ENCODE measurements around the gene TAF5. TPM values are rescaled to one million over a fixed set of nuclear protein-coding genes. Genes with fewer than 3 reads are reported as not detected.

Gene TAF5
- total and polyA plus RNA-seq, 10 of the 15 experiments (the other 5 are each of a cell fraction or from before 2014, with no cell fraction given), result 3.7 to 9.2 (median 7.3) TPM

- Histone ChIP-seq H3K4me2 (ENCODE audit: control insufficient read depth, insufficient read depth) (no peak overlapping the region), H3K4me3 (no peak overlapping the region; the same call in 1 of the 2 replicates), H3K9ac (ENCODE audit: control insufficient read depth, insufficient read depth, low read length) (no peak overlapping the region), H3K4me1 (ENCODE audit: control insufficient read depth, insufficient read depth, low read length) (no peaks in the 10 kb centered on the region), H2AFZ (ENCODE audit: control insufficient read depth, low read depth, low read length) (no peak overlapping the region), H3K27me3 (replicated peaks in 1 of 2; ENCODE audit: control insufficient read depth in 2 of 2, insufficient read depth in 2 of 2, low read length in 1 of 2) (no peaks in the 10 kb centered on the region), H3K27ac (ENCODE audit: control insufficient read depth, insufficient read depth) (peak overlapping the region; percentile 22; the same call in 1 of the 2 replicates), H3K9me3 (replicated peaks; ENCODE audit: control insufficient read depth, insufficient read depth, low read length) (no peaks in the 10 kb centered on the region), H4K20me1 (ENCODE audit: control insufficient read depth, insufficient read depth) (no peaks in the 10 kb centered on the region), H3K79me2 (ENCODE audit: control insufficient read depth, insufficient read depth, low read length) (no peaks in the 10 kb centered on the region), H3K36me3 (ENCODE audit: control insufficient read depth in 2 of 2, insufficient read depth in 2 of 2, low read length in 1 of 2) (peaks cover 0 to 6% of the 10 kb centered on the region in 2 experiments; a peak in 1 of 4 replicates)
- no TSS peak for BruUV-seq (replicated peaks)
- POLR2A ChIA-PET, result interaction anchor here (1.4 kb wide), 1 partner anchor 14 kb away, joined by 4 read pairs; the partner anchor contains the start of gene TAF5
- RAD21 ChIA-PET (ENCODE audit: unreplicated experiment), result no interaction called here
- DNase-seq (ENCODE audit: low read depth, low spot score) (peak; percentile 54), FAIRE-seq (peak; percentile 13), ATAC-seq (peak; percentile 99)
- CTCF ChIA-PET, result interaction anchor here (0.7 kb wide), 1 partner anchor 1598 kb away, joined by 3 read pairs; no protein-coding TSS in a partner anchor
- intact Hi-C loops (cut with micrococcal nuclease; ENCODE audit: unreplicated experiment), result no loop called here
- SMC1A ChIA-PET (ENCODE audit: uncharacterized antibody, unreplicated experiment), result no interaction called here
- WGBS (ENCODE audit: insufficient coverage, insufficient replicate concordance, low lambda C conversion rate, missing lambda C conversion rate), result 20% methylated on average over 5 of the region's 5 CpGs
- in situ Hi-C loops (cut with MboI), result no loop called here
- no peak for TF ChIP-seq ZNF24 (IDR thresholded peaks at IDR 0.05)
- TF ChIP-seq GATAD2B (conservative IDR thresholded peaks at IDR 0.05; ENCODE audit: low read depth), result no peak
- no peak for TF ChIP-seq ZBED1 (IDR thresholded peaks at IDR 0.05; ENCODE audit: borderline replicate concordance)
- TF ChIP-seq TARDBP (IDR thresholded peaks at IDR 0.05; ENCODE audit: borderline replicate concordance), result no peak
- no peak for TF ChIP-seq CBX5 (IDR thresholded peaks at IDR 0.05; ENCODE audit: low read depth)
- no peak for TF ChIP-seq POLR2A (IDR thresholded peaks at IDR 0.05; ENCODE audit: low read depth, low read length)
- TF ChIP-seq MTA2 (IDR thresholded peaks at IDR 0.05; ENCODE audit: low read depth), result peak; percentile 31; the same call in 1 of the 2 replicates
- no peak for TF ChIP-seq JUNB (IDR thresholded peaks at IDR 0.05)
- peak; percentile 31; the same call in 1 of the 2 replicates for TF ChIP-seq SPI1 (IDR thresholded peaks at IDR 0.05; ENCODE audit: borderline replicate concordance, insufficient read depth, low read depth, low read length)
- TF ChIP-seq BMI1 (IDR thresholded peaks at IDR 0.05; ENCODE audit: borderline replicate concordance), result no peak
- TF ChIP-seq FOS (IDR thresholded peaks at IDR 0.05; ENCODE audit: borderline replicate concordance, extremely low read depth, insufficient read length), result no peak
- no peak for TF ChIP-seq ZNF207 (IDR thresholded peaks at IDR 0.05; ENCODE audit: borderline replicate concordance)
- TF ChIP-seq TCF7 (IDR thresholded peaks at IDR 0.05; ENCODE audit: borderline replicate concordance), result no peak
- TF ChIP-seq IRF5 (IDR thresholded peaks at IDR 0.05; ENCODE audit: borderline replicate concordance), result no peak
- no peak for TF ChIP-seq ZNF622 (IDR thresholded peaks at IDR 0.05)
- no peak for TF ChIP-seq TCF12 (IDR thresholded peaks at IDR 0.05; ENCODE audit: low read depth, low read length)
- TF ChIP-seq, protein P1, sequence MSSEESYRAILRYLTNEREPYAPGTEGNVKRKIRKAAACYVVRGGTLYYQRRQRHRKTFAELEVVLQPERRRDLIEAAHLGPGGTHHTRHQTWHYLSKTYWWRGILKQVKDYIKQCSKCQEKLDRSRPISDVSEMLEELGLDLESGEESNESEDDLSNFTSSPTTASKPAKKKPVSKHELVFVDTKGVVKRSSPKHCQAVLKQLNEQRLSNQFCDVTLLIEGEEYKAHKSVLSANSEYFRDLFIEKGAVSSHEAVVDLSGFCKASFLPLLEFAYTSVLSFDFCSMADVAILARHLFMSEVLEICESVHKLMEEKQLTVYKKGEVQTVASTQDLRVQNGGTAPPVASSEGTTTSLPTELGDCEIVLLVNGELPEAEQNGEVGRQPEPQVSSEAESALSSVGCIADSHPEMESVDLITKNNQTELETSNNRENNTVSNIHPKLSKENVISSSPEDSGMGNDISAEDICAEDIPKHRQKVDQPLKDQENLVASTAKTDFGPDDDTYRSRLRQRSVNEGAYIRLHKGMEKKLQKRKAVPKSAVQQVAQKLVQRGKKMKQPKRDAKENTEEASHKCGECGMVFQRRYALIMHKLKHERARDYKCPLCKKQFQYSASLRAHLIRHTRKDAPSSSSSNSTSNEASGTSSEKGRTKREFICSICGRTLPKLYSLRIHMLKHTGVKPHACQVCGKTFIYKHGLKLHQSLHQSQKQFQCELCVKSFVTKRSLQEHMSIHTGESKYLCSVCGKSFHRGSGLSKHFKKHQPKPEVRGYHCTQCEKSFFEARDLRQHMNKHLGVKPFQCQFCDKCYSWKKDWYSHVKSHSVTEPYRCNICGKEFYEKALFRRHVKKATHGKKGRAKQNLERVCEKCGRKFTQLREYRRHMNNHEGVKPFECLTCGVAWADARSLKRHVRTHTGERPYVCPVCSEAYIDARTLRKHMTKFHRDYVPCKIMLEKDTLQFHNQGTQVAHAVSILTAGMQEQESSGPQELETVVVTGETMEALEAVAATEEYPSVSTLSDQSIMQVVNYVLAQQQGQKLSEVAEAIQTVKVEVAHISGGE (CRISPR knock-in tag; IDR thresholded peaks at IDR 0.05), result no peak
- no peak for TF ChIP-seq SRF (IDR thresholded peaks at IDR 0.05; ENCODE audit: low read depth in 2 of 2, low read length in 2 of 2)
- no peak for TF ChIP-seq RELA (IDR thresholded peaks at IDR 0.05; ENCODE audit: borderline replicate concordance, partially characterized antibody)
Measured at GRCh38 chr10:103382769-103383168, 15.0 kb downstream of the TAF5 start.
